ENCODE measurements around the gene ANKS1A.

The ANKS1A gene

GRCh38 chr6:35057449-35058357 is 168.6 kb downstream of the ANKS1A start:
- DNase-seq, result no peak

GRCh38 chr6:35058358-35058675 is 169.3 kb downstream of the ANKS1A start:
- no peak for DNase-seq

- no peak for DNase-seq
Measured at GRCh38 chr6:35058865-35059522, 169.9 kb downstream of the ANKS1A start.

- no peak for DNase-seq
Measured at GRCh38 chr6:35059596-35060345, 170.7 kb downstream of the ANKS1A start.

GRCh38 chr6:35061102-35061615 is 172.1 kb downstream of the ANKS1A start:
- no peak for DNase-seq

GRCh38 chr6:35061651-35062410 is 172.8 kb downstream of the ANKS1A start:
- no peak for DNase-seq

- DNase-seq, result no peak
Measured at GRCh38 chr6:35062676-35063574, 173.9 kb downstream of the ANKS1A start.

- no peak for DNase-seq
Measured at GRCh38 chr6:35063701-35064280, 174.7 kb downstream of the ANKS1A start.

GRCh38 chr6:35064290-35064689 is 175.2 kb downstream of the ANKS1A start:
- DNase-seq, result no peak

GRCh38 chr6:35064757-35065440 is 175.8 kb downstream of the ANKS1A start:
- no peak for DNase-seq

- DNase-seq, result no peak
Measured at GRCh38 chr6:35065441-35065800, 176.4 kb downstream of the ANKS1A start.

- no peak for DNase-seq
Measured at GRCh38 chr6:35065870-35066269, 176.8 kb downstream of the ANKS1A start.

- DNase-seq, result no peak
Measured at GRCh38 chr6:35067234-35067633, 178.2 kb downstream of the ANKS1A start.

- DNase-seq, result no peak
Measured at GRCh38 chr6:35068206-35068605, 179.2 kb downstream of the ANKS1A start.

- no peak for DNase-seq
Measured at GRCh38 chr6:35068644-35069043, 179.6 kb downstream of the ANKS1A start.

GRCh38 chr6:35069262-35069661 is 180.2 kb downstream of the ANKS1A start:
- DNase-seq, result no peak

GRCh38 chr6:35070111-35070510 is 181.1 kb downstream of the ANKS1A start:
- DNase-seq, result no peak

- no peak for DNase-seq
Measured at GRCh38 chr6:35071347-35071994, 182.4 kb downstream of the ANKS1A start.

GRCh38 chr6:35072051-35072697 is 183.1 kb downstream of the ANKS1A start:
- no peak for DNase-seq

- DNase-seq, result no peak
Measured at GRCh38 chr6:35072698-35073055, 183.6 kb downstream of the ANKS1A start.

Measured in CD4-positive, alpha-beta T cell treated with Interleukin-10 for 1 hour (primary cell).